Measurements from ENCODE around the gene KIF1C. TPM values are rescaled to one million over a fixed set of nuclear protein-coding genes. Genes with fewer than 3 reads are reported as not detected.

The KIF1C gene
- total RNA-seq, 1 experiment from 2014 or later = 95.9 TPM

DNA sequence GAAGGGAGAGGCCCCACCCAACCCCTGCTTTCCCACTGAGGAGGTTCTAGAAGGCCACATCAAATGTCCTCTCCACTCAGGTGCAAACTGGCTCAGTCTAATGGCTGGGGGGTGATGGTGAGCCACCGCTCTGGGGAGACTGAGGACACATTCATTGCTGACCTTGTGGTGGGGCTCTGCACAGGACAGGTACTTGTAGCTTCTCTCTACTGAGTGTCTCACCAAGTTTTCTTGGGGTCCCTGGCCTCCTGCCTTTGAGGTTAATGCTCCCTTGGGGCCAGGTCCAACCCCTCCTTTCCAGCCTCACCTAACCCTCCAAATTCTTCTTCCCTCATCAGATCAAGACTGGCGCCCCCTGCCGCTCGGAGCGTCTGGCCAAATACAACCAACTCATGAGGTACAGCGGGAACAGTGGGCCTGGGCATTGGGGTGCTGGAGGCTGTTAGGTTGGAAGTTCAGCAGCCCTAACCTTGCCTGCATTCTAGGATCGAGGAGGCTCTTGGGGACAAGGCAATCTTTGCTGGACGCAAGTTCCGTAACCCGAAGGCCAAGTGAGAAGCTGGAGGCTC is 41.2 kb upstream of the KIF1C start:
- POLR2A ChIA-PET (ENCODE audit: low non-redundant PET) = no interaction called here
- BruUV-seq (replicated peaks) = no TSS peak
- intact Hi-C loops (cut with micrococcal nuclease; ENCODE audit: unreplicated experiment) = no loop called here

GRCh38 chr17:4958102-4958501 is 39.6 kb upstream of the KIF1C start:
- CTCF ChIA-PET = no interaction called here

More for the DNA sequence above, 41.2 kb upstream of the KIF1C start:
- no peak overlapping the region for H3K4me3 ChIP-seq (ENCODE audit: low read depth, low read length, poor library complexity, severe bottlenecking)
- no peak overlapping the region for H3K27ac ChIP-seq (ENCODE audit: low read depth, low read length, poor library complexity, severe bottlenecking)
- H3K27me3 ChIP-seq (replicated peaks; ENCODE audit: insufficient read depth, low read depth, low read length, poor library complexity) = no peaks in the 10 kb centered on the region
- TF ChIP-seq, protein P1, sequence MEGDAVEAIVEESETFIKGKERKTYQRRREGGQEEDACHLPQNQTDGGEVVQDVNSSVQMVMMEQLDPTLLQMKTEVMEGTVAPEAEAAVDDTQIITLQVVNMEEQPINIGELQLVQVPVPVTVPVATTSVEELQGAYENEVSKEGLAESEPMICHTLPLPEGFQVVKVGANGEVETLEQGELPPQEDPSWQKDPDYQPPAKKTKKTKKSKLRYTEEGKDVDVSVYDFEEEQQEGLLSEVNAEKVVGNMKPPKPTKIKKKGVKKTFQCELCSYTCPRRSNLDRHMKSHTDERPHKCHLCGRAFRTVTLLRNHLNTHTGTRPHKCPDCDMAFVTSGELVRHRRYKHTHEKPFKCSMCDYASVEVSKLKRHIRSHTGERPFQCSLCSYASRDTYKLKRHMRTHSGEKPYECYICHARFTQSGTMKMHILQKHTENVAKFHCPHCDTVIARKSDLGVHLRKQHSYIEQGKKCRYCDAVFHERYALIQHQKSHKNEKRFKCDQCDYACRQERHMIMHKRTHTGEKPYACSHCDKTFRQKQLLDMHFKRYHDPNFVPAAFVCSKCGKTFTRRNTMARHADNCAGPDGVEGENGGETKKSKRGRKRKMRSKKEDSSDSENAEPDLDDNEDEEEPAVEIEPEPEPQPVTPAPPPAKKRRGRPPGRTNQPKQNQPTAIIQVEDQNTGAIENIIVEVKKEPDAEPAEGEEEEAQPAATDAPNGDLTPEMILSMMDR (conservative IDR thresholded peaks at IDR 0.05; ENCODE audit: low read depth, low read length) = peak; percentile 57
- no peak for TF ChIP-seq EZH2 (IDR thresholded peaks at IDR 0.05; ENCODE audit: borderline replicate concordance, low read depth, low read length, poor library complexity, severe bottlenecking)
- no peaks in the 10 kb centered on the region for H3K9me3 ChIP-seq (ENCODE audit: low read depth, low read length, poor library complexity, severe bottlenecking)
- no peak for DNase-seq (ENCODE audit: low spot score)
- H3K4me1 ChIP-seq (ENCODE audit: insufficient read depth, low read length, poor library complexity, severe bottlenecking) = peaks cover 7% of the 10 kb centered on the region
- CTCF ChIA-PET = no interaction called here
- H3K36me3 ChIP-seq (ENCODE audit: insufficient read depth, low read length, poor library complexity, severe bottlenecking) = peaks cover 6% of the 10 kb centered on the region

DNA sequence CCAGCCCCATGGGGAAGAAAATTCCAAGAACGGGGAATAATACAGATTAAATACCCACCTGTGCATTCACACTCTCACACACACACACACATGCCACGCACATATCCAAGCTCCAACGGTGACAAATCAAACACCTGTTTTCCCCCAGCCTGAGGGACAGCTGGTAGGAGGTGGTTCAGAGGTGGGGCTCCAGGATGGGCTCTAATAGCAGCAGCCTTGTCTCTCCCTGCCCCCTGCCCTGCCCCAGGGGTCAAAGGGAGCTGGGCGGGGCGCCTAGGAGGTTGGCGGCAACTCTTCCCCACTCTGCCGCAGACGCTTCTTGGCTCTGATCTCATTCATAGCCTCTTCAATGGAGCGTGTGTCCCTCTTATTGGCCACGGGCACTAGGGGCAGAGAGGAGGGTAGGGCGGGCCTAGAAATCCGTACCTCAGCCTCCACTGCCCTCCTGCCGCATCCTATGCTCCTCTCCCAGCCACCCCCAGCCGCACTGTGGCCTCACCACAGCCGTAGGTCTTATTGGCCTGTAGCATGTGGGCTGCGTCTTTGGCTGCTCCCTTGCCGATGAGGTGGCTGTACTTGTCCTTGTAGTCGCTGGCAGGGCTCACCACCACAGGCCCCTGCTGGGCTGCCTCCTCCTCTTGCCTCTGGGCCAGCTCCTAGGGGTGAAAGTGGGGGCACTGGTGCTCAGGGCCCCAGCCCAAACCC is 38.3 kb upstream of the KIF1C start:
- intact Hi-C loops (cut with micrococcal nuclease; ENCODE audit: unreplicated experiment) = no loop called here
- no peaks in the 10 kb centered on the region for H3K9me3 ChIP-seq (ENCODE audit: low read depth, low read length, poor library complexity, severe bottlenecking)
- no peak overlapping the region for H3K27ac ChIP-seq (ENCODE audit: low read depth, low read length, poor library complexity, severe bottlenecking)
- no peak for TF ChIP-seq EZH2 (IDR thresholded peaks at IDR 0.05; ENCODE audit: borderline replicate concordance, low read depth, low read length, poor library complexity, severe bottlenecking)
- TF ChIP-seq, protein P1 (conservative IDR thresholded peaks at IDR 0.05; ENCODE audit: low read depth, low read length) = no peak
- POLR2A ChIA-PET (ENCODE audit: low non-redundant PET) = no interaction called here
- CTCF ChIA-PET = no interaction called here
- H3K4me1 ChIP-seq (ENCODE audit: insufficient read depth, low read length, poor library complexity, severe bottlenecking) = peaks cover 7% of the 10 kb centered on the region
- H3K36me3 ChIP-seq (ENCODE audit: insufficient read depth, low read length, poor library complexity, severe bottlenecking) = peaks cover 6% of the 10 kb centered on the region
- no peak for DNase-seq (ENCODE audit: low spot score)
- no peak overlapping the region for H3K4me3 ChIP-seq (ENCODE audit: low read depth, low read length, poor library complexity, severe bottlenecking)
- TSS peak; percentile 76 for BruUV-seq (replicated peaks)
- no peaks in the 10 kb centered on the region for H3K27me3 ChIP-seq (replicated peaks; ENCODE audit: insufficient read depth, low read depth, low read length, poor library complexity)

More at GRCh38 chr17:4958102-4958501, 39.6 kb upstream of the KIF1C start:
- no peak for DNase-seq (ENCODE audit: low spot score)
- H3K9me3 ChIP-seq (ENCODE audit: low read depth, low read length, poor library complexity, severe bottlenecking) = no peaks in the 10 kb centered on the region
- TF ChIP-seq, protein P1 (conservative IDR thresholded peaks at IDR 0.05; ENCODE audit: low read depth, low read length) = no peak
- TF ChIP-seq EZH2 (IDR thresholded peaks at IDR 0.05; ENCODE audit: borderline replicate concordance, low read depth, low read length, poor library complexity, severe bottlenecking) = no peak
- no peaks in the 10 kb centered on the region for H3K27me3 ChIP-seq (replicated peaks; ENCODE audit: insufficient read depth, low read depth, low read length, poor library complexity)
- no TSS peak for BruUV-seq (replicated peaks)
- peaks cover 7% of the 10 kb centered on the region for H3K4me1 ChIP-seq (ENCODE audit: insufficient read depth, low read length, poor library complexity, severe bottlenecking)
- no peak overlapping the region for H3K4me3 ChIP-seq (ENCODE audit: low read depth, low read length, poor library complexity, severe bottlenecking)
- POLR2A ChIA-PET (ENCODE audit: low non-redundant PET) = no interaction called here
- intact Hi-C loops (cut with micrococcal nuclease; ENCODE audit: unreplicated experiment) = no loop called here
- no peak overlapping the region for H3K27ac ChIP-seq (ENCODE audit: low read depth, low read length, poor library complexity, severe bottlenecking)
- H3K36me3 ChIP-seq (ENCODE audit: insufficient read depth, low read length, poor library complexity, severe bottlenecking) = peaks cover 6% of the 10 kb centered on the region
